Neutrophil (primary cell): ENCODE results near the gene SLC16A8.

Experiments
- H3K27ac ChIP-seq: fragments of 200-600 bp; sonication (generic); 2 replicates; pipeline ENCODE4 v1.5.1; 2016; ENCODE audit warnings: mild to moderate bottlenecking, moderate library complexity
- H3K27me3 ChIP-seq: fragments of 200-600 bp; sonication (generic); 2 replicates; pipeline ENCODE4 v1.6.0; 2016; ENCODE audit warnings: mild to moderate bottlenecking
- H3K36me3 ChIP-seq: fragments of 200-600 bp; sonication (generic); 2 replicates; pipeline ENCODE4 v1.5.1; 2017
- H3K4me1 ChIP-seq, 2 experiments: fragments of 200-600 bp in 1 of 2; sonication (generic) in 1 of 2; 1 replicate in 1 of 2; 2 replicates in 1 of 2; pipeline versions ENCODE4 v1.5.1 to v1.6.1; 2013 to 2016; ENCODE audit warnings: low read depth in 1 of 2, low read length in 1 of 2, mild to moderate bottlenecking in 1 of 2, moderate library complexity in 1 of 2; ENCODE audit not compliant: control insufficient read depth in 1 of 2, insufficient read depth in 1 of 2
- H3K4me3 ChIP-seq, 2 experiments: fragments of 200-600 bp in 1 of 2; sonication (generic) in 1 of 2; 1 replicate in 1 of 2; 2 replicates in 1 of 2; pipeline ENCODE4 v1.5.1; 2013 to 2016; ENCODE audit warnings: low read depth in 1 of 2, low read length in 1 of 2, mild to moderate bottlenecking in 1 of 2, moderate library complexity in 1 of 2
- H3K9me3 ChIP-seq: fragments of 200-600 bp; sonication (generic); 2 replicates; pipeline ENCODE4 v1.5.1; 2016
- CTCF ChIP-seq: fragments of 200-600 bp; sonication (generic); IDR thresholded peaks from 2 replicates; pipeline ENCODE4 v1.5.1; 2016; ENCODE audit warnings: antibody characterized with exemption

SLC16A8 gene

GRCh38 chr22:38097058-38097457 lies 13.1 kb upstream of the SLC16A8 start:
- H3K27ac ChIP-seq, result no peak overlapping the region
- no peaks in the 10 kb centered on the region for H3K4me1 ChIP-seq
- TF ChIP-seq CTCF, result no peak
- no peak overlapping the region for H3K4me3 ChIP-seq
- no peaks in the 10 kb centered on the region for H3K9me3 ChIP-seq
- no peaks in the 10 kb centered on the region for H3K36me3 ChIP-seq
- no peaks in the 10 kb centered on the region for H3K27me3 ChIP-seq

GRCh38 chr22:38089474-38089851 lies 5.5 kb upstream of the SLC16A8 start:
- TF ChIP-seq CTCF, result no peak
- Histone ChIP-seq H3K36me3 (no peaks in the 10 kb centered on the region), H3K4me3 (no peak overlapping the region), H3K4me1 (no peaks in the 10 kb centered on the region), H3K9me3 (no peaks in the 10 kb centered on the region), H3K27me3 (peaks cover 47% of the 10 kb centered on the region), H3K27ac (no peak overlapping the region)

GRCh38 chr22:38088629-38089473 lies 4.9 kb upstream of the SLC16A8 start:
- Histone ChIP-seq H3K36me3 (no peaks in the 10 kb centered on the region), H3K9me3 (no peaks in the 10 kb centered on the region), H3K27ac (no peak overlapping the region), H3K27me3 (peaks cover 53% of the 10 kb centered on the region), H3K4me3 (no peak overlapping the region), H3K4me1 (no peaks in the 10 kb centered on the region)
- TF ChIP-seq CTCF, result no peak

- TF ChIP-seq CTCF, result no peak
- H3K4me1 ChIP-seq, result no peaks in the 10 kb centered on the region
- H3K27me3 ChIP-seq, result peaks cover 63% of the 10 kb centered on the region
Observed at GRCh38 chr22:38087855-38088254, 3.9 kb upstream of the SLC16A8 start.

GRCh38 chr22:38086942-38087341 lies 3.0 kb upstream of the SLC16A8 start:
- TF ChIP-seq CTCF, result no peak
- Histone ChIP-seq H3K4me1 (no peaks in the 10 kb centered on the region), H3K36me3 (no peaks in the 10 kb centered on the region), H3K9me3 (no peaks in the 10 kb centered on the region), H3K27me3 (peaks cover 72% of the 10 kb centered on the region), H3K4me3 (no peak overlapping the region), H3K27ac (no peak overlapping the region)

More at GRCh38 chr22:38087855-38088254, 3.9 kb upstream of the SLC16A8 start:
- Histone ChIP-seq H3K4me3 (no peak overlapping the region), H3K36me3 (no peaks in the 10 kb centered on the region), H3K9me3 (no peaks in the 10 kb centered on the region), H3K27ac (no peak overlapping the region)
